OCI-LY1 (cell line): ENCODE data around the gene FAT1.

Source experiments
- H2AFZ ChIP-seq: fragments of 200-600 bp; sonication (generic), shearing (Covaris generic); 2 replicates; pipeline ENCODE4 v1.6.0; 2014; ENCODE audit warnings: antibody characterized with exemption, mild to moderate bottlenecking, low read length
- H3F3A ChIP-seq: fragments of 200-600 bp; sonication (generic), shearing (Covaris generic); 2 replicates; pipeline ENCODE4 v1.6.0; 2014; ENCODE audit warnings: mild to moderate bottlenecking, antibody characterized with exemption, low read length, moderate library complexity; ENCODE audit not compliant: insufficient read depth
- H3K27ac ChIP-seq: fragments of 200-600 bp; sonication (generic); 2 replicates; pipeline ENCODE4 v1.5.1; 2014; ENCODE audit warnings: low read length, mixed run types, mild to moderate bottlenecking, low read depth; ENCODE audit not compliant: poor library complexity, severe bottlenecking
- H3K27me3 ChIP-seq: fragments of 200-600 bp; sonication (generic); 2 replicates; pipeline ENCODE4 v1.6.0; 2014; ENCODE audit warnings: antibody characterized with exemption, mild to moderate bottlenecking, low read length, moderate library complexity; ENCODE audit not compliant: insufficient read depth
- H3K36me3 ChIP-seq: fragments of 200-600 bp; sonication (generic); 2 replicates; pipeline ENCODE4 v1.6.1; 2014; ENCODE audit warnings: mild to moderate bottlenecking, antibody characterized with exemption, low read length, moderate library complexity, mixed read lengths; ENCODE audit not compliant: insufficient read depth
- H3K4me1 ChIP-seq: fragments of 200-600 bp; sonication (generic); 2 replicates; pipeline ENCODE4 v1.5.1; 2014; ENCODE audit warnings: mild to moderate bottlenecking, low read length, moderate library complexity; ENCODE audit not compliant: insufficient read depth, severe bottlenecking
- H3K4me2 ChIP-seq: fragments of 200-600 bp; sonication (generic), shearing (Covaris generic); 2 replicates; pipeline ENCODE4 v1.6.1; 2014; ENCODE audit warnings: low read length
- H3K4me3 ChIP-seq: fragments of 200-600 bp; sonication (generic); 2 replicates; pipeline ENCODE4 v1.5.1; 2014; ENCODE audit warnings: low read length, low read depth, mild to moderate bottlenecking, mixed read lengths; ENCODE audit not compliant: poor library complexity, severe bottlenecking
- H3K79me2 ChIP-seq: fragments of 200-600 bp; shearing (Covaris generic); 2 replicates; pipeline ENCODE4 v1.6.1; 2016; ENCODE audit warnings: mixed run types, low read length, mixed read lengths; ENCODE audit not compliant: insufficient read depth
- H3K9ac ChIP-seq: fragments of 200-600 bp; sonication (generic), shearing (Covaris generic); 2 replicates; pipeline ENCODE4 v1.6.1; 2014; ENCODE audit warnings: mild to moderate bottlenecking, low read length, mixed read lengths
- H3K9me2 ChIP-seq: fragments of 200-600 bp; sonication (generic), shearing (Covaris generic); 2 replicates; pipeline ENCODE4 v1.6.1; 2014; ENCODE audit warnings: low read depth, mild to moderate bottlenecking, low read length, mixed read lengths
- H3K9me3 ChIP-seq: fragments of 200-600 bp; shearing (Covaris generic); 2 replicates; pipeline ENCODE4 v1.6.1; 2014; ENCODE audit warnings: low read length, mixed read lengths
- H4K20me1 ChIP-seq: fragments of 200-600 bp; sonication (generic), shearing (Covaris generic); 2 replicates; pipeline ENCODE4 v1.6.0; 2016; ENCODE audit warnings: mild to moderate bottlenecking, low read length; ENCODE audit not compliant: insufficient read depth
- CTCF ChIP-seq: fragments of 200-600 bp; sonication (generic), shearing (Covaris generic); IDR thresholded peaks from 2 replicates; pipeline ENCODE4 v1.5.1; 2017; ENCODE audit warnings: mild to moderate bottlenecking, antibody characterized with exemption, low read length, moderate library complexity, mixed read lengths
- EZH2 ChIP-seq: fragments of 200-600 bp; sonication (generic), shearing (Covaris generic); IDR thresholded peaks from 2 replicates; pipeline ENCODE4 v1.8.0; 2017; ENCODE audit warnings: borderline replicate concordance, mixed run types, mild to moderate bottlenecking, antibody characterized with exemption, low read length, moderate library complexity, mixed read lengths

Gene FAT1

DNA sequence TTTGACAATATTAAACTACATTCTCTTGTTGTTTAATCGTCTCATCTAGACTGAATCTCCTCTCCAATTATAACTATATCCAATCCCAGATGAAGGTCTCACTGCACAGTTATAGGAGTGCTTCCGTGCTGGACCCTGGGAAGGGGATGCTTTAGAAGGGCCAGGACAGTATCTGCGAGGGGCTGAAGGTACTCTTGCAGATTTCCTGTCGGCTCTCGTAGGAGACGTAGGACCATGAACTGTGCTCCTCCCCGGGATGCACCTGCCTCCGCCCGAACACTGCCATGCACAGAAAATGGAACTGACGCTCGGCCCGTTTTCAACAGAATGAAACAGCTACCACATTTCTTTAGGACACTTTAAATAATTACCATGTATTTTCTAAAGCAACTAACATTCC lies 39.4 kb downstream of the FAT1 start:
- no peak overlapping the region for H3K27ac ChIP-seq
- TF ChIP-seq CTCF: no peak
- no peak for TF ChIP-seq EZH2
- H3K4me3 ChIP-seq: no peak overlapping the region
- H3F3A ChIP-seq: no peaks in the 10 kb centered on the region
- H3K9ac ChIP-seq: no peak overlapping the region
- H3K4me2 ChIP-seq: no peak overlapping the region
- H2AFZ ChIP-seq: no peak overlapping the region
- H3K9me3 ChIP-seq: no peaks in the 10 kb centered on the region
- no peaks in the 10 kb centered on the region for H3K36me3 ChIP-seq
- H3K9me2 ChIP-seq: no peaks in the 10 kb centered on the region
- H4K20me1 ChIP-seq: no peaks in the 10 kb centered on the region
- no peaks in the 10 kb centered on the region for H3K79me2 ChIP-seq
- H3K27me3 ChIP-seq: no peaks in the 10 kb centered on the region
- H3K4me1 ChIP-seq: peaks cover 20% of the 10 kb centered on the region

DNA sequence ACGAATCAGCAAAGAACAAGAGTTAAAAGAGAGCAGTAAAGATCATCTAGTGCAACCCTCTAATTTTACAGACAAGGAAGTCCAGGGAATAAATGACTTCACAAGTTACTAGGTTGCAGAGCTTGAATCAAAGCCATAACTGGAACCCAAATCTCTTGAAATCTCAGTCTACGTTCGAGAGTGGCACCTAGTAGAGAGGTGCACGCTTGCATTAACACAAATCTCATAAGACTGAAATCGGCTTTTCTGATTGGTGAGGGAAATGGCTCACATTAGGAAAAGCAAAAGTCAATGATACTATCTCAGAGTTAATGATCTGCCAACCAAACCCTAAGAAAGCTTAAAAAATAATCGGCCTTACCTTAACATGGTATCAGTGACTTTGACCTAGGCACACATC lies 43.0 kb downstream of the FAT1 start:
- H4K20me1 ChIP-seq: no peaks in the 10 kb centered on the region
- no peak overlapping the region for H3K4me2 ChIP-seq
- no peaks in the 10 kb centered on the region for H3F3A ChIP-seq
- H3K4me3 ChIP-seq: no peak overlapping the region
- TF ChIP-seq CTCF: no peak
- TF ChIP-seq EZH2: no peak
- no peaks in the 10 kb centered on the region for H3K9me3 ChIP-seq
- H3K9ac ChIP-seq: no peak overlapping the region
- no peaks in the 10 kb centered on the region for H3K27me3 ChIP-seq
- no peaks in the 10 kb centered on the region for H3K36me3 ChIP-seq
- no peaks in the 10 kb centered on the region for H3K9me2 ChIP-seq
- peaks cover 6% of the 10 kb centered on the region for H3K4me1 ChIP-seq
- no peak overlapping the region for H2AFZ ChIP-seq
- H3K27ac ChIP-seq: no peak overlapping the region
- no peaks in the 10 kb centered on the region for H3K79me2 ChIP-seq

GRCh38 chr4:186676531-186677161 lies 47.0 kb downstream of the FAT1 start:
- Histone ChIP-seq H3K9me3 (no peaks in the 10 kb centered on the region), H3K9ac (no peak overlapping the region), H3K36me3 (no peaks in the 10 kb centered on the region), H4K20me1 (no peaks in the 10 kb centered on the region), H3K27me3 (no peaks in the 10 kb centered on the region), H3K4me3 (no peak overlapping the region), H2AFZ (no peak overlapping the region), H3F3A (no peaks in the 10 kb centered on the region), H3K4me1 (peaks cover 6% of the 10 kb centered on the region), H3K79me2 (no peaks in the 10 kb centered on the region), H3K4me2 (no peak overlapping the region), H3K9me2 (no peaks in the 10 kb centered on the region), H3K27ac (no peak overlapping the region)
- TF ChIP-seq CTCF (no peak), EZH2 (no peak)
